ENCODE results near the gene CD58.

Gene CD58

GRCh38 chr1:116538544-116538943, 32.3 kb downstream of the CD58 start:
- no peak for DNase-seq

- DNase-seq: no peak
Measured at GRCh38 chr1:116537898-116538297, 32.9 kb downstream of the CD58 start.

- DNase-seq: no peak
Measured at GRCh38 chr1:116537040-116537831, 33.6 kb downstream of the CD58 start.

GRCh38 chr1:116534014-116534739, 36.6 kb downstream of the CD58 start:
- no peak for DNase-seq

GRCh38 chr1:116533429-116533820, 37.4 kb downstream of the CD58 start:
- no peak for DNase-seq

- no peak for DNase-seq
Measured at GRCh38 chr1:116532671-116533428, 38.0 kb downstream of the CD58 start.

GRCh38 chr1:116531917-116532316, 38.9 kb downstream of the CD58 start:
- no peak for DNase-seq

- DNase-seq: no peak
Measured at GRCh38 chr1:116529681-116530080, 41.1 kb downstream of the CD58 start.

- DNase-seq: no peak
Measured at GRCh38 chr1:116529199-116529631, 41.6 kb downstream of the CD58 start.

- no peak for DNase-seq
Measured at GRCh38 chr1:116528329-116529083, 42.3 kb downstream of the CD58 start.

GRCh38 chr1:116525440-116525839, 45.4 kb downstream of the CD58 start:
- DNase-seq: no peak

- DNase-seq: no peak
Measured at GRCh38 chr1:116521186-116521585, 49.6 kb downstream of the CD58 start.

- DNase-seq: no peak
Measured at GRCh38 chr1:116518400-116518799, 52.4 kb downstream of the CD58 start.

- no peak for DNase-seq
Measured at GRCh38 chr1:116516631-116517030, 54.2 kb downstream of the CD58 start.

GRCh38 chr1:116515702-116516101, 55.1 kb downstream of the CD58 start:
- no peak for DNase-seq

GRCh38 chr1:116514708-116515525, 55.9 kb downstream of the CD58 start:
- DNase-seq: no peak

- no peak for DNase-seq
Measured at GRCh38 chr1:116513956-116514355, 56.9 kb downstream of the CD58 start.

GRCh38 chr1:116511459-116512019, 59.3 kb downstream of the CD58 start:
- DNase-seq: no peak

- no peak for DNase-seq
Measured at GRCh38 chr1:116510361-116510760, 60.5 kb downstream of the CD58 start.

- no peak for DNase-seq
Measured at GRCh38 chr1:116508984-116509980, 61.5 kb downstream of the CD58 start.
